Heart right ventricle (tissue), 16 donors: ENCODE results near the gene PCBP2. TPM values are rescaled to one million over a fixed set of nuclear protein-coding genes. Genes with fewer than 3 reads are reported as not detected.
"Not testable (repeated sequence)": the region's sequence is repeated elsewhere in the genome, so short reads cannot be mapped to it uniquely, and the experiment has no call there.

ENCODE experiments used
- ATAC-seq, 8 donors: fragments of 200-7000 bp; cut with Tn5 transposase; one replicate each; pipeline ENCODE4 v1.9.1; 2020; ENCODE audit warnings: mild to moderate bottlenecking in 8 of 8, moderate library complexity in 8 of 8, moderate number of reproducible peaks in 1 of 8
- DNase-seq, 2 donors: peaks; one replicate each; pipeline ENCODE4 v3.0.0-alpha.2; 2020
- H3K27ac ChIP-seq, 10 donors: fragments of 200-600 bp; sonication (generic) in 2 of 10; one replicate each; pipeline versions ENCODE4 v1.5.0 to v1.8.0; 2020 to 2022; ENCODE audit warnings: mild to moderate bottlenecking in 3 of 10
- H3K27me3 ChIP-seq, 7 donors: fragments of 200-600 bp; one replicate each; pipeline ENCODE4 v1.8.0; 2021 to 2022; ENCODE audit warnings: mild to moderate bottlenecking in 2 of 7
- H3K36me3 ChIP-seq, 9 donors: fragments of 200-600 bp; sonication (generic) in 1 of 9; one replicate each; pipeline versions ENCODE4 v1.5.0 to v1.8.0; 2020 to 2022; ENCODE audit warnings: mild to moderate bottlenecking in 2 of 9
- H3K4me1 ChIP-seq, 9 donors: fragments of 200-600 bp; sonication (generic) in 1 of 9; one replicate each; pipeline versions ENCODE4 v1.5.0 to v1.8.0; 2020 to 2022; ENCODE audit warnings: mild to moderate bottlenecking in 4 of 9
- H3K4me3 ChIP-seq, 10 donors: fragments of 200-600 bp; sonication (generic) in 2 of 10; one replicate each; pipeline versions ENCODE4 v1.5.0 to v1.8.0; 2020 to 2022; ENCODE audit warnings: mild to moderate bottlenecking in 7 of 10, moderate library complexity in 2 of 10
- H3K9me3 ChIP-seq, 11 donors: fragments of 200-600 bp in 10 of 11; sonication (generic) in 2 of 11; one replicate each; pipeline versions ENCODE4 v1.5.0 to v1.8.0; 2013 to 2022; ENCODE audit warnings: mild to moderate bottlenecking in 2 of 11, control low read depth in 1 of 11, moderate library complexity in 1 of 11
- CTCF ChIP-seq, 9 donors: fragments of 200-600 bp; sonication (generic) in 2 of 9; IDR thresholded peaks; one replicate each; pipeline versions ENCODE4 v1.5.0 to v1.8.0; 2021 to 2022; ENCODE audit warnings: antibody characterized with exemption in 9 of 9, mild to moderate bottlenecking in 5 of 9, moderate library complexity in 1 of 9
- WGBS, 2 donors: extraction: QIAGEN DNeasy Blood & Tissue Kit; methylation state at CpG; one replicate each; pipeline ENCODE4 v1.1.7; 2013; ENCODE audit warnings: inconsistent platforms in 1 of 2; 5-methylcytosine and 5-hydroxymethylcytosine counted together
- intact Hi-C, 10 donors: fragments of 100-400 bp; cut with DNase I; formaldehyde crosslinking; loops; one replicate each; pipeline versions ENCODE4 v1.11.1 to v1.14.2; 2022
- polyA plus RNA-seq, 2 donors: library from polyadenylated mRNA; stranded (reverse); fragments of 200-250 nt; gene quantifications; one replicate each; pipeline ENCODE4 v1.2.3, GENCODE V29; 2013
- total RNA-seq, 10 donors: library from RNA; stranded (reverse); fragmentation: NEBNext Ultra II Directional in 3 of 10; extraction: Animal tissue kit (Norgen Biotek cat#: 25700) in 3 of 10; gene quantifications; one replicate each; pipeline versions ENCODE4 v1.2.1 to v1.2.4, GENCODE V29; 2021 to 2023
- donor health status: Arrhythmogenic right ventricular cardiomyopathy.
- donor health status: ischemic (EF 13 %, LVEDD 7.1; RV severe dilation, severe dysfunction).
- donor health status: healthy with polysubstance abuse.
- donor health status: DM: no; HTN: yes; CAD: no.
- donor health status: DM: no; HTN: no; CAD: no.
- donor health status: ischemic (EF 25% LVEDD 6.9; RV normal size, moderate dysfunction).
- donor health status: ischemic (EF 25% LVEDD 5.7; RV mildly dilated, moderate dysfunction).
- donor health status: healthy.
- donor health status: DM: yes; HTN: yes; CAD: no.
- donor health status: Ischemic cardiomyopathy.
- donor health status: ischemic (EF 35%, LVEDD 5.7; RV mildly dilated, moderate dysfunction).
- donor health status: nonischemic (EF 11% LVEDD 7.7; RV severe dilation, severe dysfunction).
- donor health status: DM: yes; HTN: yes; CAD: no.
- donor health status: PGD.
- donor health status: ischemic (EF 29% LVEDD 5.4; RV normal size, mild dysfunction).
- donor health status: nonischemic (EF 23%, LVEDD 6.1; RV moderate dilation, normal function).

Gene PCBP2
- total and polyA plus RNA-seq, 12 donors = 281 to 579 (median 555) TPM

- TF ChIP-seq CTCF (IDR thresholded peaks at IDR 0.05) = no peak
- intact Hi-C loops = loop anchor here in 6 of 10 donors (2.0 to 5.0 kb wide), 5 partner anchors 37 to 92 kb away; partner anchors contain the start of genes NPFF (in 2 of the 6) and SP1 (in 1 of the 6)
- whole genome bisulfite sequencing, 2 donors = 92 to 93% methylated on average over 2 of the region's 2 CpGs
Measured at GRCh38 chr12:53419756-53420155, 32.1 kb upstream of the PCBP2 start.

GRCh38 chr12:53422247-53422646 is 29.7 kb upstream of the PCBP2 start:
- not testable (repeated sequence) for ATAC-seq, H3K36me3 ChIP-seq, H3K27me3 ChIP-seq, H3K9me3 ChIP-seq, H3K27ac ChIP-seq, DNase-seq, H3K4me3 ChIP-seq
- 91 to 94% methylated on average over 12 of the region's 12 CpGs for WGBS, 2 donors
- intact Hi-C loops = loop anchor here in 4 of 10 donors (5.0 kb wide), 3 partner anchors 70 to 95 kb away; partner anchors contain the start of gene NPFF (in 2 of the 4)
- H3K4me1 ChIP-seq = peaks cover 0 to 18% (median 8%) of the 10 kb centered on the region in 9 donors

More at GRCh38 chr12:53419756-53420155, 32.1 kb upstream of the PCBP2 start:
- Histone ChIP-seq H3K4me3 (no peak overlapping the region), H3K9me3 (no peaks in the 10 kb centered on the region), H3K27ac (no peak overlapping the region), H3K36me3 (no peaks in the 10 kb centered on the region), H3K27me3 (no peaks in the 10 kb centered on the region), H3K4me1 (peaks cover 6 to 35% (median 17%) of the 10 kb centered on the region in 9 donors)
- DNase-seq = no peak
- ATAC-seq = no peak

GRCh38 chr12:53423597-53423996 is 28.3 kb upstream of the PCBP2 start, which contains the start of gene AMHR2:
TSS of gene AMHR2 (plus strand) at chr12:53423855. CDS start at chr12:53423935, 80 bp downstream.
- H3K4me3 ChIP-seq = no peak within 1 kb of the TSS
- no peaks in the 10 kb centered on the region for H3K27me3 ChIP-seq
- DNase-seq = no peak
- intact Hi-C loops = loop anchor here in 4 of 10 donors (5.0 kb wide), 3 partner anchors 71 to 96 kb away; partner anchors contain the start of gene NPFF (in 2 of the 4)
- H3K27ac ChIP-seq = no peak within 1 kb of the TSS
- TF ChIP-seq CTCF (IDR thresholded peaks at IDR 0.05) = no peak
- no peak for ATAC-seq
- no peaks in the 10 kb centered on the region for H3K36me3 ChIP-seq
- no peaks in the 10 kb centered on the region for H3K9me3 ChIP-seq
- H3K4me1 ChIP-seq = peaks cover 0 to 11% (median 8%) of the 10 kb centered on the region in 9 donors
- 95 to 100% methylated on average over 1 of the region's 1 CpG for WGBS, 2 donors

GRCh38 chr12:53424626-53425514 is 27.0 kb upstream of the PCBP2 start:
- TF ChIP-seq CTCF (IDR thresholded peaks at IDR 0.05) = no peak

More at GRCh38 chr12:53424626-53425514, 27.0 kb upstream of the PCBP2 start:
- intact Hi-C loops = loop anchor here in 4 of 10 donors (5.0 kb wide), 3 partner anchors 73 to 98 kb away; partner anchors contain the start of gene NPFF (in 2 of the 4)
- H3K27me3 ChIP-seq = no peaks in the 10 kb centered on the region
- H3K27ac ChIP-seq = no peak overlapping the region
- ATAC-seq = peak in 1 of 8 donors; percentile 4
- no peaks in the 10 kb centered on the region for H3K36me3 ChIP-seq
- WGBS, 2 donors = 52 to 66% methylated on average over 9 of the region's 9 CpGs
- H3K9me3 ChIP-seq = no peaks in the 10 kb centered on the region
- DNase-seq = no peak
- H3K4me3 ChIP-seq = no peak overlapping the region
- peaks cover 0 to 11% (median 8%) of the 10 kb centered on the region in 9 donors for H3K4me1 ChIP-seq
